Measurements from ENCODE around the gene ZBBX. TPM values are rescaled to one million over a fixed set of nuclear protein-coding genes. Genes with fewer than 3 reads are reported as not detected.

The ZBBX gene
- total RNA-seq, 5 donors from 2014 or later (not counting 1 experiment from before 2014, with no cell fraction given): not detected

DNA sequence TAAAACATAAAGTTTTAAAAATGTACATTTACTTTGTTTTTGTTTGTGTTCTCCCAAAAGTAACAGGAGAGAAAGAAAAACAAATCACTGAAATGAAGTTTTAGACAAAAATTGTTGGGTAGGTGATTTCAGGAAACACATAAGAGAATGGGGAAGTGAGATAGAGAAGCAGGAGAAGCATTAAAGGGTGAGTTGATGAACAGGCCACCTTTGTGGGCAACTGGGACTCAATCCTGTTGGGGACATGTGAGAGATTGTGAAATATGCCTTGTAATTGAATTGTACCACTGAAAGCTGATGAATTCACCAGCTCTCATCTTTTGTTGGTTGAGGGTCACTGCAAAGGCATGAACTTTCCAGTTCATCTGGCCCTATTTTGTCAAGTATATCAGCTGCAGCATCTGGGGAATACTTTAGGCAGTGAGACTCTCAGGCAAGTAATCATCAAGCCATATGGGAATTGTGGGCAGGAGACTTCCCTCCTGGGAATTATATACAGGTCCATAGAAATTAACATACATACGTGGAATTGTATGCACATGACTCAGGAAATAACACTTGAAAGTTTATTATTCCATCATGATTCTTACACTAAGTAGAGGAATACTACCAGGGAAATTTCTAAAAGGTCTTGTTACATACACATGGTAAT lies 181.0 kb downstream of the ZBBX start:
- DNase-seq (no peak), ATAC-seq (replicated peaks in 1 of 4) (no peak)
- H3K4me3 ChIP-seq (ENCODE audit: control insufficient read depth in 1 of 2, extremely low read depth in 1 of 2, low read length in 1 of 2): no peak overlapping the region
- Mint-ChIP-seq H3K27me3 (no peaks in the 10 kb centered on the region), H3K4me3 (no peak overlapping the region), H3K36me3 (no peaks in the 10 kb centered on the region), H3K9me3 (peaks cover 0 to 6% (median 2%) of the 10 kb centered on the region in 3 donors), H3K4me1 (no peaks in the 10 kb centered on the region), H3K27ac (no peak overlapping the region)
- H3K36me3 ChIP-seq (ENCODE audit: control insufficient read depth in 2 of 2, extremely low read depth in 1 of 2, insufficient read depth in 1 of 2, low read length in 1 of 2): no peaks in the 10 kb centered on the region
- ChIA-PET POLR2A (interaction anchor here in 1 of 2 donors (0.6 kb wide), 1 partner anchor 10 kb away, joined by 3 read pairs; no protein-coding TSS in a partner anchor), CTCF (no interaction called here)
- no peaks in the 10 kb centered on the region for H3K9me3 ChIP-seq
- H3K4me1 ChIP-seq (ENCODE audit: control insufficient read depth in 1 of 2, extremely low read depth in 1 of 2, insufficient read depth in 2 of 2, low read length in 2 of 2): no peaks in the 10 kb centered on the region
- no peak overlapping the region for H3K27ac ChIP-seq (ENCODE audit: low read length)
- H3K27me3 ChIP-seq (replicated peaks in 1 of 2; ENCODE audit: control insufficient read depth in 2 of 2, extremely low read depth in 1 of 2, insufficient read depth in 2 of 2, low read length in 1 of 2): no peaks in the 10 kb centered on the region
- no CpG with 5 or more reads among the region's 1 CpG for WGBS (ENCODE audit: insufficient coverage)

Other genes starting within 250 kb of the ZBBX start
- gene SERPINI2, start 93.7 kb upstream of the ZBBX start, total RNA-seq: under 1 TPM in 2 of 5 donors, not detected in 3; 0.13 to 0.41 TPM